GM12878 (cell line): ENCODE measurements around the gene DPP3. TPM values are rescaled to one million over a fixed set of nuclear protein-coding genes. Genes with fewer than 3 reads are reported as not detected.

ENCODE experiments used
- ATAC-seq: fragments of 200-7000 bp; cut with Tn5 transposase; 3 replicates; pipeline ENCODE4 v1.9.1; 2020; ENCODE audit warnings: mild to moderate bottlenecking, moderate library complexity
- BruUV-seq: library from RNA; stranded (reverse); fragments of 400-500 nt; replicated peaks from 2 replicates; lab custom pipeline; 2021; lab: Mats Ljungman, UMichigan
- CTCF ChIA-PET: fragments of 300-600 bp; sonication (Branson Sonifier 250); formaldehyde crosslinking; extraction: SDS; loops from one replicate; lab custom pipeline; 2021; ENCODE audit warnings: inconsistent platforms; lab: Yijun Ruan, JAX
- POLR2A ChIA-PET: fragments of 350-600 bp; formaldehyde crosslinking; extraction: SDS; loops from one replicate; lab custom pipeline; 2021; ENCODE audit warnings: inconsistent platforms; lab: Charles Lee
- RAD21 ChIA-PET: fragments of 300-600 bp; sonication (Branson Sonifier 250); formaldehyde crosslinking; loops from one replicate; lab custom pipeline; 2023; ENCODE audit warnings: antibody characterized with exemption; ENCODE audit not compliant: unreplicated experiment; lab: Charles Lee
- SMC1A ChIA-PET: fragments of 300-600 bp; sonication (Branson Sonifier 250); formaldehyde crosslinking; loops from one replicate; lab custom pipeline; 2023; ENCODE audit not compliant: unreplicated experiment, uncharacterized antibody; lab: Charles Lee
- DNase-seq: peaks from one replicate; pipeline ENCODE4 v3.0.0-alpha.2; 2011; ENCODE audit warnings: low read depth, low spot score
- FAIRE-seq: peaks from 3 replicates; lab custom pipeline; 2011; peaks lifted over from hg19 to GRCh38; lab: Jason Lieb, UNC
- H2AFZ ChIP-seq: 2 replicates; pipeline ENCODE4 v1.6.0; 2011; ENCODE audit warnings: low read depth, low read length, control low read depth; ENCODE audit not compliant: control insufficient read depth
- H3K27ac ChIP-seq: 2 replicates; pipeline ENCODE4 v1.5.1; 2011; ENCODE audit warnings: control low read depth; ENCODE audit not compliant: control insufficient read depth, insufficient read depth
- H3K27me3 ChIP-seq, 2 experiments: replicated peaks in 1 of 2; 2 replicates each; pipeline versions ENCODE4 v1.6.0 to v1.6.1; 2011; ENCODE audit warnings: low read length in 1 of 2; ENCODE audit not compliant: control insufficient read depth in 2 of 2, insufficient read depth in 2 of 2
- H3K36me3 ChIP-seq, 2 experiments: 2 replicates each; pipeline ENCODE4 v1.5.1; 2011; ENCODE audit warnings: low read length in 1 of 2; ENCODE audit not compliant: control insufficient read depth in 2 of 2, insufficient read depth in 2 of 2
- H3K4me1 ChIP-seq: 2 replicates; pipeline ENCODE4 v1.6.1; 2011; ENCODE audit warnings: mild to moderate bottlenecking, low read length, moderate library complexity, mixed read lengths; ENCODE audit not compliant: control insufficient read depth, insufficient read depth
- H3K4me2 ChIP-seq: 2 replicates; pipeline ENCODE4 v1.6.0; 2011; ENCODE audit warnings: control low read depth; ENCODE audit not compliant: control insufficient read depth, insufficient read depth
- H3K4me3 ChIP-seq: fragments of 200-600 bp; sonication (generic); 2 replicates; pipeline ENCODE4 v1.5.1; 2016
- H3K79me2 ChIP-seq: 2 replicates; pipeline ENCODE4 v1.6.0; 2011; ENCODE audit warnings: low read length; ENCODE audit not compliant: control insufficient read depth, insufficient read depth
- H3K9ac ChIP-seq: 2 replicates; pipeline ENCODE4 v1.8.0; 2011; ENCODE audit warnings: low read length, control low read depth, mixed read lengths; ENCODE audit not compliant: control insufficient read depth, insufficient read depth
- H3K9me3 ChIP-seq: replicated peaks from 3 replicates; pipeline ENCODE4 v1.5.1; 2011; ENCODE audit warnings: mild to moderate bottlenecking, low read length; ENCODE audit not compliant: control insufficient read depth, insufficient read depth
- H4K20me1 ChIP-seq: 2 replicates; pipeline ENCODE4 v1.6.0; 2011; ENCODE audit not compliant: control insufficient read depth, insufficient read depth
- BMI1 ChIP-seq: fragments of 450-650 bp; IDR thresholded peaks from 2 replicates; pipeline ENCODE4 v1.6.1; 2016; ENCODE audit warnings: mild to moderate bottlenecking, moderate library complexity, borderline replicate concordance
- CEBPB ChIP-seq, 2 experiments: fragments of 150-350 bp in 1 of 2; IDR thresholded peaks; 2 replicates each; pipeline ENCODE4 v1.6.1; 2012 to 2014; ENCODE audit warnings: low read depth in 2 of 2, low read length in 2 of 2, borderline replicate concordance in 1 of 2, inconsistent platforms in 1 of 2
- ESRRA ChIP-seq: IDR thresholded peaks from 2 replicates; pipeline ENCODE4 v1.6.1; 2012; ENCODE audit warnings: mild to moderate bottlenecking, low read length, improper control_type of control experiment
- KLF5 ChIP-seq: fragments of 450-650 bp; IDR thresholded peaks from 2 replicates; pipeline ENCODE4 v1.6.1; 2014; ENCODE audit warnings: mild to moderate bottlenecking; ENCODE audit not compliant: partially characterized antibody
- LARP7 ChIP-seq: fragments of 450-650 bp; IDR thresholded peaks from 2 replicates; pipeline ENCODE4 v1.6.1; 2017; ENCODE audit warnings: mild to moderate bottlenecking
- NKRF ChIP-seq: fragments of 450-650 bp; conservative IDR thresholded peaks from 2 replicates; pipeline ENCODE4 v1.6.1; 2017; ENCODE audit warnings: mild to moderate bottlenecking, moderate library complexity
- NR2F1 ChIP-seq: fragments of 450-650 bp; conservative IDR thresholded peaks from 2 replicates; pipeline ENCODE4 v1.6.1; 2017; ENCODE audit warnings: mild to moderate bottlenecking
- RBBP5 ChIP-seq: fragments of 200-600 bp; sonication (generic); conservative IDR thresholded peaks from 2 replicates; pipeline ENCODE4 v1.6.1; 2016
- ZBTB11 ChIP-seq: fragments of 450-650 bp; formaldehyde crosslinking; IDR thresholded peaks from 2 replicates; pipeline ENCODE4 v1.5.0; 2022; ENCODE audit warnings: mild to moderate bottlenecking, missing genetic modification characterization
- ZBTB33 ChIP-seq: fragments of 450-650 bp; IDR thresholded peaks from 2 replicates; pipeline ENCODE4 v1.6.1; 2017; ENCODE audit warnings: mild to moderate bottlenecking
- WGBS: methylation state at CpG from one replicate; pipeline ENCODE4 v1.1.6; 2016; ENCODE audit warnings: low lambda C conversion rate; ENCODE audit not compliant: insufficient replicate concordance, insufficient coverage; ENCODE audit errors: missing lambda C conversion rate; 5-methylcytosine and 5-hydroxymethylcytosine counted together
- in situ Hi-C: fragments of 300-500 bp; cut with MboI; formaldehyde crosslinking; loops from 9 replicates; pipeline ENCODE4 v1.14.3; 2018; ENCODE audit warnings: mixed read lengths
- intact Hi-C: fragments of 100-400 bp; cut with micrococcal nuclease; formaldehyde crosslinking; loops from one replicate; pipeline ENCODE4 v1.14.2; 2022; ENCODE audit not compliant: unreplicated experiment
- polyA plus RNA-seq, 11 experiments: library from polyadenylated mRNA; depleted of rRNA in 4 of 11; unstranded in 6 of 11; stranded (reverse) in 5 of 11; fragments of >200 nt; fragmentation: Nextera tagmentation in 4 of 11; fragmentation: Illumina TruSeq in 1 of 11; extraction: Ambion mirVana in 4 of 11; extraction: Trizol in 1 of 11; gene quantifications; 1 replicate in 1 of 11; 2 replicates in 10 of 11; pipeline versions ENCODE4 v1.2.1 to v1.2.3, GENCODE V29; 2011 to 2016; ENCODE audit warnings: inconsistent platforms in 2 of 11, missing spikeins in 2 of 11, low read depth in 1 of 11
- total RNA-seq, 4 experiments: library from RNA; depleted of rRNA in 3 of 4; stranded (reverse); fragments of >200 nt in 3 of 4; fragmentation: Illumina TruSeq in 1 of 4; extraction: Trizol in 1 of 4; gene quantifications; 2 replicates each; pipeline versions ENCODE4 v1.2.1 to v1.2.3, GENCODE V29; 2013 to 2021

The DPP3 gene
- total and polyA plus RNA-seq, 10 of the 15 experiments (the other 5 are each of a cell fraction or from before 2014, with no cell fraction given) = 6.0 to 117 (median 78.1) TPM

GRCh38 chr11:66548041-66548440 lies 67.8 kb downstream of the DPP3 start (continued):
- TF ChIP-seq BMI1 (no peak), ZBTB33 (no peak), NKRF (no peak), KLF5 (no peak), NR2F1 (no peak)

GRCh38 chr11:66548774-66549630 lies 68.8 kb downstream of the DPP3 start:
- 70% methylated on average over 16 of the region's 16 CpGs for WGBS
- intact Hi-C loops = no loop called here
- H3K4me3 ChIP-seq = no peak overlapping the region
- RAD21 ChIA-PET = interaction anchor here (0.5 kb wide), 1 partner anchor 148 kb away, joined by 3 read pairs; no protein-coding TSS in a partner anchor
- peaks cover 5% of the 10 kb centered on the region for H3K4me1 ChIP-seq
- no peak overlapping the region for H3K4me2 ChIP-seq
- DNase-seq (no peak), FAIRE-seq (no peak), ATAC-seq (no peak)
- CTCF ChIA-PET = interaction anchor here (1.1 to 1.6 kb wide), 2 partner anchors 29 to 129 kb away, joined by 3 to 4 read pairs; partner anchors contain the start of gene RBM4B
- no peak overlapping the region for H3K27ac ChIP-seq
- H3K27me3 ChIP-seq = no peaks in the 10 kb centered on the region
- SMC1A ChIA-PET = no interaction called here
- POLR2A ChIA-PET = interaction anchor here (0.8 kb wide), 1 partner anchor 105 kb away, joined by 3 read pairs; no protein-coding TSS in a partner anchor
- peaks cover 2% of the 10 kb centered on the region for H3K79me2 ChIP-seq
- no TSS peak for BruUV-seq
- in situ Hi-C loops = no loop called here
- no peaks in the 10 kb centered on the region for H3K36me3 ChIP-seq
- H3K9me3 ChIP-seq = no peaks in the 10 kb centered on the region
- no peaks in the 10 kb centered on the region for H4K20me1 ChIP-seq
- no peak overlapping the region for H3K9ac ChIP-seq
- no peak overlapping the region for H2AFZ ChIP-seq
- TF ChIP-seq NKRF = no peak
- no peak for TF ChIP-seq ESRRA
- TF ChIP-seq CEBPB (IDR thresholded peaks at IDR 0.05; ENCODE audit: borderline replicate concordance in 1 of 2, low read depth in 2 of 2, low read length in 2 of 2) = no peak
- no peak for TF ChIP-seq LARP7
- no peak for TF ChIP-seq RBBP5
- TF ChIP-seq ZBTB11 (CRISPR knock-in tag) = no peak
